ENCODE data around the gene ATP7B.

- no peak for TF ChIP-seq CTCF (IDR thresholded peaks at IDR 0.05)
- no peak for TF ChIP-seq EP300 (IDR thresholded peaks at IDR 0.05)
Observed at GRCh38 chr13:52004511-52005170, 6.6 kb downstream of the ATP7B start.
